Vagina (tissue), 2 donors: Measurements from ENCODE around the gene MIEF1. TPM values are rescaled to one million over a fixed set of nuclear protein-coding genes. Genes with fewer than 3 reads are reported as not detected.

Experiments used
- DNase-seq, 2 donors: peaks; one replicate each; pipeline ENCODE4 v3.0.0-alpha.2; 2017; ENCODE audit errors: extremely low spot score in 2 of 2
- H3K27ac ChIP-seq: fragments of 200-600 bp; sonication (generic); one replicate; pipeline ENCODE4 v1.5.1; 2019
- H3K27me3 ChIP-seq: fragments of 200-600 bp; sonication (generic); one replicate; pipeline ENCODE4 v1.5.1; 2019
- H3K36me3 ChIP-seq, 2 donors: fragments of 200-600 bp; sonication (generic); one replicate each; pipeline ENCODE4 v1.5.1; 2017 to 2019
- H3K4me1 ChIP-seq: fragments of 200-600 bp; sonication (generic); one replicate; pipeline ENCODE4 v1.5.1; 2019
- H3K4me3 ChIP-seq, 2 donors: fragments of 200-600 bp; sonication (generic); 1 replicate in 1 of 2; 2 replicates in 1 of 2; pipeline ENCODE4 v1.5.1; 2016 to 2019
- H3K9me3 ChIP-seq: fragments of 200-600 bp; sonication (generic); one replicate; pipeline ENCODE4 v1.5.1; 2019
- CTCF ChIP-seq, 3 experiments: fragments of 450-650 bp in 2 of 3; fragments of 200-600 bp in 1 of 3; sonication (generic) in 1 of 3; IDR thresholded peaks; one replicate each; pipeline ENCODE4 v1.5.1; 2017 to 2019; ENCODE audit warnings: antibody characterized with exemption in 3 of 3, mild to moderate bottlenecking in 2 of 3, moderate library complexity in 2 of 3
- POLR2A ChIP-seq, 2 donors: fragments of 450-650 bp; IDR thresholded peaks; one replicate each; pipeline ENCODE4 v1.6.1; 2017; ENCODE audit warnings: antibody characterized with exemption in 2 of 2, mild to moderate bottlenecking in 2 of 2, moderate library complexity in 2 of 2
- POLR2AphosphoS5 ChIP-seq, 2 donors: sonication (generic); formaldehyde crosslinking; IDR thresholded peaks; one replicate each; pipeline ENCODE4 v1.9.0; 2017; ENCODE audit warnings: antibody characterized with exemption in 2 of 2, mild to moderate bottlenecking in 2 of 2, low read depth in 1 of 2; ENCODE audit not compliant: insufficient read depth in 1 of 2
- intact Hi-C: fragments of 100-400 bp; cut with DNase I; formaldehyde crosslinking; loops from one replicate; pipeline ENCODE4 v1.15.1; 2023
- total RNA-seq: library from RNA; depleted of rRNA; stranded (reverse); fragments of >200 nt; gene quantifications from one replicate; pipeline ENCODE4 v1.2.3, GENCODE V29; 2016

The MIEF1 gene
- total RNA-seq, 1 donor from 2014 or later, result 18.9 TPM

- H3K27me3 ChIP-seq, result no peaks in the 10 kb centered on the region
- H3K36me3 ChIP-seq, result no peaks in the 10 kb centered on the region
- H3K4me1 ChIP-seq, result no peaks in the 10 kb centered on the region
- TF ChIP-seq POLR2AphosphoS5 (IDR thresholded peaks at IDR 0.05; ENCODE audit: insufficient read depth in 1 of 2, low read depth in 1 of 2), result no peak
- TF ChIP-seq POLR2A (IDR thresholded peaks at IDR 0.05), result no peak
- TF ChIP-seq CTCF (IDR thresholded peaks at IDR 0.05), result no peak
- no peaks in the 10 kb centered on the region for H3K9me3 ChIP-seq
- H3K27ac ChIP-seq, result no peak overlapping the region
- H3K4me3 ChIP-seq, result no peak overlapping the region
- DNase-seq, result no peak
- intact Hi-C loops, result no loop called here
Measured at GRCh38 chr22:39546889-39547586, 44.9 kb downstream of the MIEF1 start.

GRCh38 chr22:39547587-39547947 lies 45.5 kb downstream of the MIEF1 start:
- no peaks in the 10 kb centered on the region for H3K4me1 ChIP-seq
- intact Hi-C loops, result no loop called here
- H3K27me3 ChIP-seq, result no peaks in the 10 kb centered on the region
- no peak for DNase-seq
- no peaks in the 10 kb centered on the region for H3K36me3 ChIP-seq
- TF ChIP-seq CTCF (IDR thresholded peaks at IDR 0.05) (no peak), POLR2AphosphoS5 (IDR thresholded peaks at IDR 0.05; ENCODE audit: insufficient read depth in 1 of 2, low read depth in 1 of 2) (no peak), POLR2A (IDR thresholded peaks at IDR 0.05) (no peak)
- no peak overlapping the region for H3K4me3 ChIP-seq
- H3K9me3 ChIP-seq, result no peaks in the 10 kb centered on the region
- no peak overlapping the region for H3K27ac ChIP-seq

- no peaks in the 10 kb centered on the region for H3K36me3 ChIP-seq
- H3K27ac ChIP-seq, result no peak overlapping the region
- H3K4me3 ChIP-seq, result no peak overlapping the region
- no peaks in the 10 kb centered on the region for H3K9me3 ChIP-seq
- peaks cover 13% of the 10 kb centered on the region for H3K4me1 ChIP-seq
- H3K27me3 ChIP-seq, result peaks cover 12% of the 10 kb centered on the region
- TF ChIP-seq POLR2A (IDR thresholded peaks at IDR 0.05) (no peak), CTCF (IDR thresholded peaks at IDR 0.05) (no peak), POLR2AphosphoS5 (IDR thresholded peaks at IDR 0.05; ENCODE audit: insufficient read depth in 1 of 2, low read depth in 1 of 2) (no peak)
- intact Hi-C loops, result no loop called here
- no peak for DNase-seq
Measured at GRCh38 chr22:39553429-39553828, 51.3 kb downstream of the MIEF1 start.

DNA sequence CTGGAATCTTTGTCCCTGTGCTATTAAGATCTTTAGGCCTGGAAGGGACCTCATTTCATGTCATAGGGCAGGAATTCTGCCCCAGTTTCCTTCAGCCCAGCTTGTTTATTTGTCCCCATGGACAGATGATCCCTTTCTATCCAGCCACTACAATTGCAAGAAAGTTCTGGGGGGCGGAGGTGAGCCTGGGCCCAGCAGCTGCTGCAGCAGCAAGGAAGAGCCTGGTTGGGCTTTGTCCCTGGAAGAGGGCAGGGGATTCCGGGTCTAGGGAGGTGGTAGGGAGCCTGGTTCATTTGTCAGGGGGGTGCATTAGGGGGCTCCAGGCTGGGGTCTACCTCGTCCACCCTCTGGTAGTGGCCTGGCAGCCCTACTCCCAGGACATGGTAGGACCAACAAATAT lies 52.1 kb downstream of the MIEF1 start:
- intact Hi-C loops, result no loop called here
- no peak for DNase-seq
- H3K36me3 ChIP-seq, result no peaks in the 10 kb centered on the region
- no peak overlapping the region for H3K4me3 ChIP-seq
- TF ChIP-seq POLR2AphosphoS5 (IDR thresholded peaks at IDR 0.05; ENCODE audit: insufficient read depth in 1 of 2, low read depth in 1 of 2) (no peak), POLR2A (IDR thresholded peaks at IDR 0.05) (no peak), CTCF (IDR thresholded peaks at IDR 0.05) (no peak)
- H3K9me3 ChIP-seq, result no peaks in the 10 kb centered on the region
- no peak overlapping the region for H3K27ac ChIP-seq
- H3K4me1 ChIP-seq, result peaks cover 14% of the 10 kb centered on the region
- H3K27me3 ChIP-seq, result peaks cover 15% of the 10 kb centered on the region

DNA sequence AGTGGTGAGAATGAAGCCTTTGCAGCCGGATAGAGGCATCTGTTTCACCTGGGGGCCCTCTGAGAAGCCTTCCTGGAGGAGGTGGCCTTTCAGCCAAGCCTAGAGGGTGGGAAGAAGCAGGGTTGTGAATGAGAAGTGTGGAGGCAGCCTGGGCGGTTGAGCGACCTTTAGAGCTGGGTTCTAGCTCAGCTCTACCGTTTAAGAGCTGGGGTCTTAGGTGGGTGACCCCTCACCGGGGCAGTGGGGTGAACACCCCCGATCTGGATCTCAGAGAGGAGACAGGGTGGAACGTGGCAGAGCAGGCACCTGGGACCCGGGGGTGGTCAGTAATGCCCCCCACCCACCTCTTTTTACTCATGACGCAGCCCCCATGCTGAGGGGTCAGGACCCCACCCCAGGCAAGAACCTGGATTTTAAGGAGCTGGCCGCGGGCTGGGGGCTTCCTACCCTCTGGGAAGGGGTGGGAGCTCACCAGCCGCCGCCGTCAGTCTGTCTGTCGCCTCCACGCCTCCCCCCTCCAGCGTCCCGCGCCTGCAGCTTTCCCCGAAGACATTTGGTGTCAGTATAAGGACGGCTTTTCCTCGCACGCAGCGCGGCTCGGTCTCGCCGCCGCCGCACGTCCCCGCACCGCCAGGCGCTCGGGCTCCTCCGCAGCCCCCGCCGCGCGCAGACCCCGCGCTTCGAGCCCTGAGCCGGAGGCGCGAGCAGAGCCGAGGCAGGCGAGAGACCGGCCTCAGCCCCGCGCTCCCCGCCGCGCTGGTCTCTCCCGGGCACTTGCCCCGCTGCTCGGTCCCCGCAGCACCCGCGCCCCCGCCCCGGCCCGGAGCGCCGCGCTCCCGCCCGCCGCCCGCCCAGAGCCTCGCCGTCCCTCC lies 55.1 kb downstream of the MIEF1 start:
- Histone ChIP-seq H3K4me3 (peak overlapping the region in 1 of 2 donors; percentile 46), H3K27me3 (peaks cover 15% of the 10 kb centered on the region), H3K27ac (no peak overlapping the region), H3K36me3 (no peaks in the 10 kb centered on the region), H3K9me3 (no peaks in the 10 kb centered on the region), H3K4me1 (peaks cover 14% of the 10 kb centered on the region)
- intact Hi-C loops, result no loop called here
- TF ChIP-seq POLR2A (IDR thresholded peaks at IDR 0.05) (no peak), CTCF (IDR thresholded peaks at IDR 0.05) (no peak), POLR2AphosphoS5 (IDR thresholded peaks at IDR 0.05; ENCODE audit: insufficient read depth in 1 of 2, low read depth in 1 of 2) (no peak)
- no peak for DNase-seq
